Muscle layer of colon (tissue), 2 donors: Measurements from ENCODE around the gene KCND2.

Experiments
- H3K27ac ChIP-seq: one replicate; pipeline ENCODE4 v1.7.0; 2013; ENCODE audit warnings: low read depth, mild to moderate bottlenecking, low read length, moderate library complexity
- H3K27me3 ChIP-seq, 2 donors: one replicate each; pipeline ENCODE4 v1.7.0; 2013; ENCODE audit warnings: low read length in 2 of 2, mild to moderate bottlenecking in 2 of 2; ENCODE audit not compliant: insufficient read depth in 2 of 2, control insufficient read depth in 1 of 2
- H3K36me3 ChIP-seq: one replicate; pipeline ENCODE4 v1.7.0; 2013; ENCODE audit warnings: mild to moderate bottlenecking, low read length; ENCODE audit not compliant: insufficient read depth
- H3K4me1 ChIP-seq: one replicate; pipeline ENCODE4 v1.7.0; 2013; ENCODE audit warnings: mild to moderate bottlenecking, low read length; ENCODE audit not compliant: insufficient read depth
- H3K4me3 ChIP-seq, 2 donors: one replicate each; pipeline ENCODE4 v1.7.0; 2013; ENCODE audit warnings: low read length in 2 of 2, low read depth in 1 of 2, mild to moderate bottlenecking in 1 of 2, moderate library complexity in 1 of 2
- H3K9ac ChIP-seq: one replicate; pipeline ENCODE4 v1.7.0; 2013; ENCODE audit warnings: low read length
- H3K9me3 ChIP-seq: one replicate; pipeline ENCODE4 v1.7.0; 2013; ENCODE audit warnings: mild to moderate bottlenecking, low read length
- donor health status: abdominal sarcoma.
- donor health status: Adenocarcinoma of cecum.

KCND2 gene

GRCh38 chr7:120716307-120716706, 443.3 kb downstream of the KCND2 start:
- Histone ChIP-seq H3K4me1 (peaks cover 6% of the 10 kb centered on the region), H3K36me3 (no peaks in the 10 kb centered on the region), H3K27me3 (no peaks in the 10 kb centered on the region), H3K9me3 (no peaks in the 10 kb centered on the region), H3K9ac (no peak overlapping the region), H3K27ac (no peak overlapping the region), H3K4me3 (no peak overlapping the region)

GRCh38 chr7:120717166-120717565, 444.2 kb downstream of the KCND2 start:
- no peak overlapping the region for H3K9ac ChIP-seq
- no peak overlapping the region for H3K27ac ChIP-seq
- no peaks in the 10 kb centered on the region for H3K27me3 ChIP-seq
- no peak overlapping the region for H3K4me3 ChIP-seq
- peaks cover 6% of the 10 kb centered on the region for H3K4me1 ChIP-seq
- H3K36me3 ChIP-seq = no peaks in the 10 kb centered on the region
- H3K9me3 ChIP-seq = no peaks in the 10 kb centered on the region

GRCh38 chr7:120718361-120718760, 445.4 kb downstream of the KCND2 start:
- H3K27ac ChIP-seq = no peak overlapping the region
- H3K4me1 ChIP-seq = peaks cover 6% of the 10 kb centered on the region
- no peak overlapping the region for H3K9ac ChIP-seq
- H3K4me3 ChIP-seq = no peak overlapping the region
- H3K9me3 ChIP-seq = no peaks in the 10 kb centered on the region
- no peaks in the 10 kb centered on the region for H3K27me3 ChIP-seq
- no peaks in the 10 kb centered on the region for H3K36me3 ChIP-seq

GRCh38 chr7:120720317-120720716, 447.3 kb downstream of the KCND2 start:
- H3K9me3 ChIP-seq = no peaks in the 10 kb centered on the region
- H3K4me3 ChIP-seq = no peak overlapping the region
- H3K36me3 ChIP-seq = no peaks in the 10 kb centered on the region
- H3K9ac ChIP-seq = no peak overlapping the region
- H3K4me1 ChIP-seq = peaks cover 6% of the 10 kb centered on the region
- H3K27ac ChIP-seq = no peak overlapping the region
- no peaks in the 10 kb centered on the region for H3K27me3 ChIP-seq

- H3K36me3 ChIP-seq = no peaks in the 10 kb centered on the region
Observed at GRCh38 chr7:120723465-120724385, 450.8 kb downstream of the KCND2 start.

GRCh38 chr7:120724448-120724847, 451.5 kb downstream of the KCND2 start:
- Histone ChIP-seq H3K9me3 (no peaks in the 10 kb centered on the region), H3K36me3 (no peaks in the 10 kb centered on the region), H3K27me3 (no peaks in the 10 kb centered on the region), H3K9ac (no peak overlapping the region), H3K4me3 (no peak overlapping the region), H3K27ac (no peak overlapping the region), H3K4me1 (peaks cover 10% of the 10 kb centered on the region)

More at GRCh38 chr7:120723465-120724385, 450.8 kb downstream of the KCND2 start:
- Histone ChIP-seq H3K4me3 (no peak overlapping the region), H3K9me3 (no peaks in the 10 kb centered on the region), H3K27me3 (no peaks in the 10 kb centered on the region), H3K27ac (no peak overlapping the region), H3K4me1 (peaks cover 6% of the 10 kb centered on the region), H3K9ac (no peak overlapping the region)

- Histone ChIP-seq H3K4me3 (no peak overlapping the region), H3K27ac (no peak overlapping the region), H3K9me3 (no peaks in the 10 kb centered on the region), H3K36me3 (no peaks in the 10 kb centered on the region), H3K4me1 (peaks cover 14% of the 10 kb centered on the region), H3K27me3 (no peaks in the 10 kb centered on the region), H3K9ac (no peak overlapping the region)
Observed at GRCh38 chr7:120724955-120725354, 452.0 kb downstream of the KCND2 start.

GRCh38 chr7:120725376-120726039, 452.5 kb downstream of the KCND2 start:
- no peak overlapping the region for H3K9ac ChIP-seq
- H3K4me3 ChIP-seq = no peak overlapping the region
- H3K4me1 ChIP-seq = peaks cover 10% of the 10 kb centered on the region
- no peaks in the 10 kb centered on the region for H3K36me3 ChIP-seq
- no peaks in the 10 kb centered on the region for H3K27me3 ChIP-seq
- H3K27ac ChIP-seq = no peak overlapping the region
- no peaks in the 10 kb centered on the region for H3K9me3 ChIP-seq

- H3K27ac ChIP-seq = peak overlapping the region; percentile 48
- no peak overlapping the region for H3K9ac ChIP-seq
- H3K4me3 ChIP-seq = peak overlapping the region in 1 of 2 donors; percentile 17
- peaks cover 22% of the 10 kb centered on the region for H3K4me1 ChIP-seq
- H3K27me3 ChIP-seq = no peaks in the 10 kb centered on the region
- H3K9me3 ChIP-seq = no peaks in the 10 kb centered on the region
- H3K36me3 ChIP-seq = no peaks in the 10 kb centered on the region
Observed at GRCh38 chr7:120729245-120729644, 456.3 kb downstream of the KCND2 start.

- H3K4me3 ChIP-seq = no peak overlapping the region
- no peak overlapping the region for H3K9ac ChIP-seq
- no peaks in the 10 kb centered on the region for H3K27me3 ChIP-seq
- no peak overlapping the region for H3K27ac ChIP-seq
- H3K4me1 ChIP-seq = peaks cover 28% of the 10 kb centered on the region
- no peaks in the 10 kb centered on the region for H3K36me3 ChIP-seq
- no peaks in the 10 kb centered on the region for H3K9me3 ChIP-seq
Observed at GRCh38 chr7:120731271-120731670, 458.3 kb downstream of the KCND2 start.

GRCh38 chr7:120732256-120732655, 459.3 kb downstream of the KCND2 start:
- Histone ChIP-seq H3K4me3 (no peak overlapping the region), H3K27me3 (no peaks in the 10 kb centered on the region), H3K36me3 (no peaks in the 10 kb centered on the region), H3K4me1 (peaks cover 28% of the 10 kb centered on the region), H3K27ac (no peak overlapping the region), H3K9me3 (no peaks in the 10 kb centered on the region), H3K9ac (no peak overlapping the region)
